ENCODE measurements around the gene ACP7.
"Not testable (repeated sequence)": the region's sequence is repeated elsewhere in the genome, so short reads cannot be mapped to it uniquely, and the experiment has no call there.

ACP7 gene

DNA sequence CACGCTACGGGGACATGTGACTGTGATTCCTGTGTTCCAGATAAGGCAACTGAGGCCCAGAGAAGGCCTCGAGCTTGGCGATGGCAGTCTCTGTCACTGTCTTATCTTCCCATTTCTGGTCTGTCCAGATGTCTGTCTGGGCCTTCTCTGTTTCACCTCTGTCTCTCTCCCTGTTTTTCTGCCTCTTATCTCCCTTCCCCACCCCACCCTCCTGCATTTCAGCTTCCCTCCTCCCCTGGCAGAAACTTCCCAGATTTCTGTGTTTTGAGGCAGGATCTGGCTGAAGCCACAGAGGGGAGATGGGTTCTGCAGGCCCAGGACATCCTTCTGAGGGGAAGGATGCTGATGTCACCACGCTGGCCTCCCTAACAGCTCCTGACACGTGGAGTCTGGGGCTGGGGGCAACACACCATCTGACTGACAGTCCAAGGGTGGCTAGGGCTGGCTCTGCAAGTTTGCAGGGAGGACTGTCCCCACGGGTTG is 55.8 kb downstream of the ACP7 start:
- peaks cover 52% of the 10 kb centered on the region for H3K4me1 ChIP-seq (ENCODE audit: control insufficient read depth, insufficient read depth, low read length)
- H3K9ac ChIP-seq (ENCODE audit: low read length), result no peak overlapping the region
- H3K27me3 ChIP-seq (ENCODE audit: control insufficient read depth, insufficient read depth, low read length), result no peaks in the 10 kb centered on the region
- no peaks in the 10 kb centered on the region for H3K9me3 ChIP-seq (ENCODE audit: control insufficient read depth, low read length)
- H3K36me3 ChIP-seq (ENCODE audit: control insufficient read depth, insufficient read depth, low read length), result no peaks in the 10 kb centered on the region
- no peak overlapping the region for H3K4me3 ChIP-seq (ENCODE audit: low read length)

DNA sequence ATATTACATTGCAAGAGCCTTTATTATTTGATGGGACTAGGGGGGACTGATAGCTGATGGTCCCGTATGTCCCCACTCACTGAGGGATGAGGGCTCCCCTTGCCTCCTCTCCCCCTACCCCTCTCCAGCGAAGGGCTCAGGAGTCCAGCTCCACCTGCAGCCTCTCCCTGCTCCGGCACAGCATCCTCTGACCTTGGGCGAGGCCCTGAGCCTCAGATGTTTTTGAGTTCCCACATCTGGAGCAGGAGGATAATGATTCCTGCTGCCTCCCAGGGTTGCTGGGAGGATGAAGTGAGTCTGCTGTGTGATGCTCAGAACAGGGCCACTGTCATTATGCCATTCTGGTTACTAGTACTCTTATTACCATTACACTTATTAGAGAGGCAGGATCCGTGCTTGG is 56.4 kb downstream of the ACP7 start:
- H3K27me3 ChIP-seq (ENCODE audit: control insufficient read depth, insufficient read depth, low read length), result no peaks in the 10 kb centered on the region
- H3K4me3 ChIP-seq (ENCODE audit: low read length), result no peak overlapping the region
- peaks cover 58% of the 10 kb centered on the region for H3K4me1 ChIP-seq (ENCODE audit: control insufficient read depth, insufficient read depth, low read length)
- H3K9ac ChIP-seq (ENCODE audit: low read length), result no peak overlapping the region
- no peaks in the 10 kb centered on the region for H3K36me3 ChIP-seq (ENCODE audit: control insufficient read depth, insufficient read depth, low read length)
- no peaks in the 10 kb centered on the region for H3K9me3 ChIP-seq (ENCODE audit: control insufficient read depth, low read length)

DNA sequence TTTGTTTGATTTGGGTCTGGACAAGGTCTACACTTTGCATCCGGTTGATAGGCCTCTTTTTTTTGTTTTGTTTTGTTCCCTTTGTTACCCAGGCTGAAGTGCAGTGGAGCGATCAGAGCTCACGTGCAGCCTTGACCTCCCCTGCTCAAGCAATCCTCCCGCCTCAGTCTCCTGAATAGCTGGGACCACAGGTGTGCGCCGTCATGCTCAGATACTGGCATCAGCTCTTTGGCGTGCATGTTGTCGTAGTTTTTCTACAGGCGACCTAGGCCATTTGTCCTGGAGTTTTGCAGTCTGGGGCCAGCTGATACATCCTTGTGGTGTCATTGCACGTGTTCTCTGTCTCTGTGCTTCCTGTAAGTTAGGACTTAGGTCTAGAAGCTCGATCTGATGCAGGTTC is 57.8 kb downstream of the ACP7 start:
- H3K4me3 ChIP-seq (ENCODE audit: low read length), result no peak overlapping the region
- H3K9me3 ChIP-seq (ENCODE audit: control insufficient read depth, low read length), result no peaks in the 10 kb centered on the region
- no peak overlapping the region for H3K9ac ChIP-seq (ENCODE audit: low read length)
- H3K4me1 ChIP-seq (ENCODE audit: control insufficient read depth, insufficient read depth, low read length), result peaks cover 56% of the 10 kb centered on the region
- H3K36me3 ChIP-seq (ENCODE audit: control insufficient read depth, insufficient read depth, low read length), result no peaks in the 10 kb centered on the region
- H3K27me3 ChIP-seq (ENCODE audit: control insufficient read depth, insufficient read depth, low read length), result no peaks in the 10 kb centered on the region

DNA sequence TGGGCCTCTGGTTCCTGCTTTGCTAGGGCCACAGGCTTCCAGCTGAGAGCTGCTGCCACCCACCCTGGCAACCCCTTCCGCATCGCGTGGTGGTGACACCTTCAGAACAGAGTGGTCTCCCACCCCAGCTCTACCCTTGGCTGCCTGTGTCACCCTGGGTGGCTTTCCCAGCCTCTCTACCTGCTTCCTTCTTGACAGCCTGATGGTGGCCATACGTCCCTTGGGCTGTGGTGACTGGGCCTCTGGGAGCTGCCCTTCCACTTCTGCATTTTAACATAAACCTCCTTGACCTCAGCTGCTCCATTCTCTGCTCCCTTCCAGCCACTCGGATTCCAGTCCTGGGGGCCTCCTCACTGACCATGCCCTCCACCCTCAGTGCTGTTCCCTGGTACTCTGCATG is 58.5 kb downstream of the ACP7 start:
- peaks cover 50% of the 10 kb centered on the region for H3K4me1 ChIP-seq (ENCODE audit: control insufficient read depth, insufficient read depth, low read length)
- no peaks in the 10 kb centered on the region for H3K9me3 ChIP-seq (ENCODE audit: control insufficient read depth, low read length)
- H3K9ac ChIP-seq (ENCODE audit: low read length), result no peak overlapping the region
- H3K27me3 ChIP-seq (ENCODE audit: control insufficient read depth, insufficient read depth, low read length), result no peaks in the 10 kb centered on the region
- no peak overlapping the region for H3K4me3 ChIP-seq (ENCODE audit: low read length)
- no peaks in the 10 kb centered on the region for H3K36me3 ChIP-seq (ENCODE audit: control insufficient read depth, insufficient read depth, low read length)

DNA sequence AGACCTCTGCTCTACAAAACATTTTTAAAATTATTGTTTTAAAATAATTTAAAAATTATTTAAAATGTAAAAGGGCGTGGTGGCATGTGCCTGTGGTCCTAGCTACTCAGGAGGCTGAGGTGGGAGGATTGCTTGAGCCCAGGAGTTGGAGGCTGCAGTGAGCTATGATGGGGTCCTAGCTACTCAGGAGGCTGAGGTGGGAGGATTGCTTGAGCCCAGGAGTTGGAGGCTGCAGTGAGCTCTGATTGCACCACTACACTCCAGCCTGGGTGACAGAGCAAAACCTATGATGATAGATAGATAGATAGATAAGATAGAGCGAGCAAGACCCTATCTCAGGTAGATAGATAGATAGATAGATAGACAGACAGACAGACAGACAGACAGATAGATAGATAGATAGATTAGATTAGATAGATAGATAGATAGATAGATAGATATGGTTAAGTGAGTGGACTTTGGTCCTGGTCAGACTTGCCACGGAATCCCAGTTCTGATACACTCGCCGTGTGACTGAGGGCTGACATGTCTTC is 59.7 kb downstream of the ACP7 start:
- H3K9ac ChIP-seq (ENCODE audit: low read length); H3K36me3 ChIP-seq (ENCODE audit: control insufficient read depth, insufficient read depth, low read length); H3K27me3 ChIP-seq (ENCODE audit: control insufficient read depth, insufficient read depth, low read length); H3K4me3 ChIP-seq (ENCODE audit: low read length); H3K9me3 ChIP-seq (ENCODE audit: control insufficient read depth, low read length): not testable (repeated sequence)
- H3K4me1 ChIP-seq (ENCODE audit: control insufficient read depth, insufficient read depth, low read length), result peaks cover 40% of the 10 kb centered on the region

DNA sequence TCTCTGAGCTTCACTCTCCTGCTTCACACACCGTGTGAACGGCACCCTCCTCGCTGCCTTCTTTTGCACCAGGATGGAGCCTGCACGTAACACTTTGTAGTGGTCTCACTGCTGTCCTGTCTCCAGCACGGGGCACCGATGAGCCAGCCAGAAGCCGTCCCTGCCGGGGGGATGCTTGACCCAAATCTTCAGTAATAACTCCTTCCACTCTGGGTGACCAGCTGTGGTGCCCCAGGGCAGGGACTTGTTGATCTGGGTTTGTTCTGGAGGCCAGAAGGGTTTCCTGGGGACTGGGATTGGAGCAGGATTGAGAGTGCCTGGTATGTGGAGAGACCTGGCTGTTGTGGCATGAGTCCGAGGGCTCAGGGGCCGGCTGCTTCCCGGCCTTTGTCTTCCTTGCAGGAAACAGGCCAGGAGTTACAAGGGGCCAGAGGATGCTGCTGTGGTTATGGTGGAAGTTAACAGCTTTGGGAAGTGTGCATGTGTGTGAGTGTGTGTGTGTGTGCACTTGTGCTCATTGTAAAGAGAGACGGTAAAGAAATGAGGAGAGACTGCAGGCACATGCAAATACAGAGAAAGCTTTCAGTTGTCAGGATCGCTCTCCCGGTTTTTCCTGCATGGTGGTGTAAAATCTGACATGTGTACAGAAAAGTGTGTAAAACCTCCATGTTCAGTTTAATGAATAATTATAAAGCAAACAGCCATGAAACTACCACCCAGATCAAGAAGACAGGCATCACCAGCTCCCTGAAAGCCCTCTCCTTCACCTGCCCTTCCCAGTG is 60.3 kb downstream of the ACP7 start:
- H3K4me3 ChIP-seq (ENCODE audit: low read length), result no peak overlapping the region
- no peaks in the 10 kb centered on the region for H3K36me3 ChIP-seq (ENCODE audit: control insufficient read depth, insufficient read depth, low read length)
- peak overlapping the region; percentile 1 for H3K9ac ChIP-seq (ENCODE audit: low read length)
- no peaks in the 10 kb centered on the region for H3K27me3 ChIP-seq (ENCODE audit: control insufficient read depth, insufficient read depth, low read length)
- peaks cover 34% of the 10 kb centered on the region for H3K4me1 ChIP-seq (ENCODE audit: control insufficient read depth, insufficient read depth, low read length)
- no peaks in the 10 kb centered on the region for H3K9me3 ChIP-seq (ENCODE audit: control insufficient read depth, low read length)

DNA sequence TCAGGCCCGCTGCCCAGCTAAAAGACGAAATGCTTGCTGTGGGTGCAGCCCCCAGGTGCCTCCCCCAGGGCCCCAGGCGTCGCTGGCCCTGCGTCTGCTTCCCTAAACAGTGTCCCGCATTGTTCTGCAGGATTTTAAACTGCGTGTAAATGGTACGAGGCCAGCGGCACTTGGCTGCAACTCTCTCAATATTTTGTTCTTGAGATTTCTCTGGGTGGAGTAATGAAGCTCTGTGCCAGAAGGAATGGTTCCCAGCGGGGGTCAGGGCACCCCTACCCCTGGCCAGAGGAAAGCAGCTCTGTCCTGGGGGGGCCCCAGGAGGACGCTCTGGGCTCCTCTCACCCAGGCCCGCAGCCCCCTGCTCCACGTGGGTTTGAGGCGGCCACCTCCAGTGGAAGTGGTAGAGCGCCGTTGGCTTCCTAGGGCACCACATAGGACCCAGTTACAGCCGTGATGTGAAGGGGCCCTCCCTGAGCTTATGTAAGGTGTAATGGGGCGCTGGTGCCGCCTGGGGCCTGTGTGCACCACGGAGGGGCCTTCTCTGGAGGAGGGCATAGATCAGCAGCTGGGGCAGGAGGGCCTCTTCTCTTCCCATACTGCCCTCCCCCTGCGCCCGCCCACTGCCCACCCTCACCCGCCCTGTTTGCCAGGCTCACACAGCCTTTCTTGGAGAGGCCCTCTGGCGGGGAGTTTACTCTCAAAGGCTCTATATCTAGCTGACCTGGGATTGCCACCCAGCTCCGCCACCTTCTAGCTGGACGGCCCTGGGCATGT is 61.2 kb downstream of the ACP7 start:
- no peak overlapping the region for H3K4me3 ChIP-seq (ENCODE audit: low read length)
- H3K4me1 ChIP-seq (ENCODE audit: control insufficient read depth, insufficient read depth, low read length), result peaks cover 27% of the 10 kb centered on the region
- H3K9me3 ChIP-seq (ENCODE audit: control insufficient read depth, low read length), result no peaks in the 10 kb centered on the region
- H3K27me3 ChIP-seq (ENCODE audit: control insufficient read depth, insufficient read depth, low read length), result no peaks in the 10 kb centered on the region
- H3K9ac ChIP-seq (ENCODE audit: low read length), result peak overlapping the region; percentile 1
- no peaks in the 10 kb centered on the region for H3K36me3 ChIP-seq (ENCODE audit: control insufficient read depth, insufficient read depth, low read length)

DNA sequence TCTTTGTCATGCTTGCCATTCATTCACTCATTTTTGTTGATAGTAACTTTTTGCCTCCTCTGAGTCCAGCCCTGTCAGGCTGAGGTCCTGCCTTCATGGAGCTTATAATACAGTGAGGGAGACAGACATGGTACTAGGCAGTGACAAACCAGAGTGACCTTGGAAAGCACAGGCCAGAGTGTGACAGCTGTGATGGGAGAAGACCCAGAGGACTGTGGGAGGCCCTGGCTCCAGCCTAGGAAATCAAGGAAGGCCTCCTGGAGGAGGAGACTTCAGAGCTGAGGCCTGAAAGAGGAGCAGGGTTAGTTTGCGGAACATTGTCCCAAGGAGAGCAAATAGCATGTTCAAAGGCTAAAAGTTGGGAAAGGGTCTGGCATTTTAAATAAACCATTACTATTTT is 61.9 kb downstream of the ACP7 start:
- H3K9ac ChIP-seq (ENCODE audit: low read length), result no peak overlapping the region
- no peaks in the 10 kb centered on the region for H3K27me3 ChIP-seq (ENCODE audit: control insufficient read depth, insufficient read depth, low read length)
- H3K4me1 ChIP-seq (ENCODE audit: control insufficient read depth, insufficient read depth, low read length), result peaks cover 27% of the 10 kb centered on the region
- no peaks in the 10 kb centered on the region for H3K9me3 ChIP-seq (ENCODE audit: control insufficient read depth, low read length)
- H3K36me3 ChIP-seq (ENCODE audit: control insufficient read depth, insufficient read depth, low read length), result no peaks in the 10 kb centered on the region
- no peak overlapping the region for H3K4me3 ChIP-seq (ENCODE audit: low read length)

DNA sequence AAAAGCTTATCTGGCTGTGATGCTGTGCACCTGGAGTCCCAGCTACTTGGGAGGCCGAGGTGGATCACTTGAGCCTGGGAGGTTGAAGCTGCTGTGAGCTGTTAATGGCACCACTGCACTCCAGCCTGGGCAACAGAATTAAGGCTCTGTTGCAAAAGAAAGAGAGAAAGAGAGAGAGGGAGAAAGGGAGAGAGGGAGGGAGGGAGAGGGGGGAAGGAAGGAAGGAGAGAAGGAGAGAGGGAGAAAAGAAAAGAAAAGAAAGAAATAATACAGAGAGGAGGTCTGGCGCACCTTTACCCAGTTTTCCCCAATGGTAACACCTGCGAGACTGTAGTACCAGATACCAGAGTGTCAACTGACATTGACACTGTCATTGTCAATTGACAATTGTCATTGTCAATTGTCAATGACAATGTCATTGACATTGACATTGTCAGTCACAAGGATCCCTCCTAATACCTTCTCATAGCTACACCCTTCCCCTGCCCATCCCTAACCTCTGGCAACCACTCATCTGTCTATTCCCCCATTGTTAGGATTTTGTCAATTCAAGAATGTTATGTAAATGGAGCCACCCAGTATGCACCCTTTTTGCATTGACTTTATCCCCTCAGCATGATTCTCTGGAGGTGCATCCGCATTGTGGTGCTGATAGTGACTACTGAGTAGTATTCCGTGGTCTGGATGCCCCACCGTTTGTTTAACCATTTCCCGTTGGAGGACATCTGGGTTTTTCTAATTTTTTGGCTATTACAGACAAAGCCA is 62.7 kb downstream of the ACP7 start:
- Histone ChIP-seq H3K9me3 (ENCODE audit: control insufficient read depth, low read length) (no peaks in the 10 kb centered on the region), H3K9ac (ENCODE audit: low read length) (no peak overlapping the region), H3K36me3 (ENCODE audit: control insufficient read depth, insufficient read depth, low read length) (no peaks in the 10 kb centered on the region), H3K27me3 (ENCODE audit: control insufficient read depth, insufficient read depth, low read length) (no peaks in the 10 kb centered on the region), H3K4me1 (ENCODE audit: control insufficient read depth, insufficient read depth, low read length) (peaks cover 27% of the 10 kb centered on the region), H3K4me3 (ENCODE audit: low read length) (no peak overlapping the region)

DNA sequence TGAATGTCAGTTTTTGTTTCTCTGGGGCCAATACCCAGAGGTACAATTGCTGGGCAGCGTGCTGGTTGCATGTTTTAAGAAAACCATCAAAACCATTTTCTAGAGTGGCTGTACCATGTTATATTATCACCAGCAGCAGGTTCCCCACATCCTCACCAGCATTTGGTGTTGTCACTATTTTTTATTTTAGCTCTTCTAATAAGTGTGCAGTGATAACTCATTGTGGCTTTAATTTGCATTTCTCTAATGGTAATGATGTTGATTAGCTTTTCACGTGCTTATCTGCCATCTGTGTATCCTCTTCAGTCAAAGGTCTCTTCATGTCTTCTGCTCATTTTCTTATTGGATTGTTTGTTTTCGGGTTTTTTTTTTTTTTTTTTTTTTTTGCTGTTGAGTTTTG is 63.3 kb downstream of the ACP7 start:
- Histone ChIP-seq H3K4me3 (ENCODE audit: low read length) (no peak overlapping the region), H3K9ac (ENCODE audit: low read length) (no peak overlapping the region), H3K27me3 (ENCODE audit: control insufficient read depth, insufficient read depth, low read length) (no peaks in the 10 kb centered on the region), H3K9me3 (ENCODE audit: control insufficient read depth, low read length) (no peaks in the 10 kb centered on the region), H3K36me3 (ENCODE audit: control insufficient read depth, insufficient read depth, low read length) (no peaks in the 10 kb centered on the region), H3K4me1 (ENCODE audit: control insufficient read depth, insufficient read depth, low read length) (peaks cover 27% of the 10 kb centered on the region)

DNA sequence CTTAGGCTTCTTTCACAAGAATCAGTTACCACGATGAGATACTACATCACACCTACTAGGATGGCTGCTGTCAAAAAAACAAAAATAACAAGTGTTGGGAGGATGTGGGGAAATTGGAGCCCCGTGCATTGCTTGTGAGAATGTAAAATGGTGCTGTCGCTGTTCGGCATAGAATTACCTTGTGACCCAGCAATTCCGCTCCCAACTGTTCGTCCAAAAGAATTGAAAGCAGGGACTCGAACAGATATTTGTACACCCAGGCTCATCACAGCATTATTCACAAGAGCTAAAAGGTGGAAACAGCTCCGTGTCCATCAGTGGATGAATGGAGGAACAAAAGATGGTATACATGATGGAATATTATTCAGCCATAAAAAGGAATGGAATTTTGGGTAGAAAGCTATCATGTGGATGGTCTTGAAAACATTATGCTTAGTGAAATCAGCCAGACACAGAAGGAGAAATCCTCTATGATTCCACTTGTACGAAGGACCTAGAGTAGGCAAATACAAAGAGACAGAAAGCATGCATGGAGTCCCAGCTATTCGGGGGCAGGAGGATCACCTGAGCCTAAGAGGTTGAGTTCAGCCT is 64.9 kb downstream of the ACP7 start:
- Histone ChIP-seq H3K9ac (ENCODE audit: low read length) (no peak overlapping the region), H3K4me3 (ENCODE audit: low read length) (no peak overlapping the region), H3K36me3 (ENCODE audit: control insufficient read depth, insufficient read depth, low read length) (no peaks in the 10 kb centered on the region), H3K27me3 (ENCODE audit: control insufficient read depth, insufficient read depth, low read length) (no peaks in the 10 kb centered on the region), H3K4me1 (ENCODE audit: control insufficient read depth, insufficient read depth, low read length) (peaks cover 30% of the 10 kb centered on the region), H3K9me3 (ENCODE audit: control insufficient read depth, low read length) (no peaks in the 10 kb centered on the region)

Data from mucosa of stomach (tissue), 1 donor.